ENCODE data around the gene SORCS1.

Gene SORCS1

GRCh38 chr10:107169516-107169915 is 5.0 kb upstream of the SORCS1 start:
- TF ChIP-seq TCF12 (IDR thresholded peaks at IDR 0.05; ENCODE audit: low read depth) (no peak), CREB1 (IDR thresholded peaks at IDR 0.05; ENCODE audit: low read depth) (no peak), YY1 (IDR thresholded peaks at IDR 0.05; ENCODE audit: low read depth) (no peak), USF1 (IDR thresholded peaks at IDR 0.05) (no peak), EGR1 (IDR thresholded peaks at IDR 0.05) (no peak)

- no peak for TF ChIP-seq CEBPB (IDR thresholded peaks at IDR 0.05)
- no peak for TF ChIP-seq EP300 (IDR thresholded peaks at IDR 0.05; ENCODE audit: borderline replicate concordance)
- no peak for TF ChIP-seq REST (IDR thresholded peaks at IDR 0.05; ENCODE audit: low read depth)
- TF ChIP-seq MAX (IDR thresholded peaks at IDR 0.05) = no peak
- no peak for TF ChIP-seq NFIC (IDR thresholded peaks at IDR 0.05)
- TF ChIP-seq USF1 (IDR thresholded peaks at IDR 0.05) = no peak
- TF ChIP-seq FOXM1 (IDR thresholded peaks at IDR 0.05; ENCODE audit: borderline replicate concordance, low read depth) = no peak
- TF ChIP-seq TAF1 (IDR thresholded peaks at IDR 0.05; ENCODE audit: low read depth) = no peak
- TF ChIP-seq ZBTB7A (IDR thresholded peaks at IDR 0.05; ENCODE audit: low read depth) = no peak
- TF ChIP-seq TCF12 (IDR thresholded peaks at IDR 0.05; ENCODE audit: low read depth) = no peak
- TF ChIP-seq TEAD4 (IDR thresholded peaks at IDR 0.05) = no peak
- no peak for TF ChIP-seq EGR1 (IDR thresholded peaks at IDR 0.05)
- no peak for TF ChIP-seq RAD21 (IDR thresholded peaks at IDR 0.05; ENCODE audit: low read depth)
- no peak for TF ChIP-seq YY1 (IDR thresholded peaks at IDR 0.05; ENCODE audit: low read depth)
Observed at GRCh38 chr10:107168738-107169137, 4.2 kb upstream of the SORCS1 start.

- TF ChIP-seq CEBPB (IDR thresholded peaks at IDR 0.05) (no peak), NFIC (IDR thresholded peaks at IDR 0.05) (no peak), USF1 (IDR thresholded peaks at IDR 0.05) (no peak), TAF1 (IDR thresholded peaks at IDR 0.05; ENCODE audit: low read depth) (no peak), RAD21 (IDR thresholded peaks at IDR 0.05; ENCODE audit: low read depth) (no peak), REST (IDR thresholded peaks at IDR 0.05; ENCODE audit: low read depth) (no peak), YY1 (IDR thresholded peaks at IDR 0.05; ENCODE audit: low read depth) (no peak), CREB1 (IDR thresholded peaks at IDR 0.05; ENCODE audit: low read depth) (no peak), EP300 (IDR thresholded peaks at IDR 0.05; ENCODE audit: borderline replicate concordance) (no peak)
Observed at GRCh38 chr10:107166403-107166802, 1.9 kb upstream of the SORCS1 start.

- no peak for TF ChIP-seq USF1 (IDR thresholded peaks at IDR 0.05)
- no peak for TF ChIP-seq CEBPB (IDR thresholded peaks at IDR 0.05)
- no peak for TF ChIP-seq RAD21 (IDR thresholded peaks at IDR 0.05; ENCODE audit: low read depth)
- TF ChIP-seq CREB1 (IDR thresholded peaks at IDR 0.05; ENCODE audit: low read depth) = no peak
- TF ChIP-seq REST (IDR thresholded peaks at IDR 0.05; ENCODE audit: low read depth) = no peak
- TF ChIP-seq YY1 (IDR thresholded peaks at IDR 0.05; ENCODE audit: low read depth) = no peak
- TF ChIP-seq MAX (IDR thresholded peaks at IDR 0.05) = no peak
- no peak for TF ChIP-seq FOXM1 (IDR thresholded peaks at IDR 0.05; ENCODE audit: borderline replicate concordance, low read depth)
Observed at GRCh38 chr10:107164992-107165391, 486 bp upstream of the SORCS1 start.

Data from Ishikawa (cell line).